ENCODE measurements around the gene STX4.

GRCh38 chr16:30985401-30986128 is 47.8 kb upstream of the STX4 start:
- TF ChIP-seq POLR2AphosphoS5 (IDR thresholded peaks at IDR 0.05; ENCODE audit: low read depth, low read length) (peak; percentile 3; the same call in 1 of the 2 replicates), SIN3A (IDR thresholded peaks at IDR 0.05; ENCODE audit: low read depth) (no peak), CEBPB (IDR thresholded peaks at IDR 0.05; ENCODE audit: low read depth) (no peak), EZH2phosphoT487 (IDR thresholded peaks at IDR 0.05; ENCODE audit: borderline replicate concordance) (no peak), FOSL1 (IDR thresholded peaks at IDR 0.05; ENCODE audit: low read depth) (no peak), MAX (IDR thresholded peaks at IDR 0.05) (peak; percentile 56), EZH2 (IDR thresholded peaks at IDR 0.05) (no peak)
- TF ChIP-seq, protein P1, sequence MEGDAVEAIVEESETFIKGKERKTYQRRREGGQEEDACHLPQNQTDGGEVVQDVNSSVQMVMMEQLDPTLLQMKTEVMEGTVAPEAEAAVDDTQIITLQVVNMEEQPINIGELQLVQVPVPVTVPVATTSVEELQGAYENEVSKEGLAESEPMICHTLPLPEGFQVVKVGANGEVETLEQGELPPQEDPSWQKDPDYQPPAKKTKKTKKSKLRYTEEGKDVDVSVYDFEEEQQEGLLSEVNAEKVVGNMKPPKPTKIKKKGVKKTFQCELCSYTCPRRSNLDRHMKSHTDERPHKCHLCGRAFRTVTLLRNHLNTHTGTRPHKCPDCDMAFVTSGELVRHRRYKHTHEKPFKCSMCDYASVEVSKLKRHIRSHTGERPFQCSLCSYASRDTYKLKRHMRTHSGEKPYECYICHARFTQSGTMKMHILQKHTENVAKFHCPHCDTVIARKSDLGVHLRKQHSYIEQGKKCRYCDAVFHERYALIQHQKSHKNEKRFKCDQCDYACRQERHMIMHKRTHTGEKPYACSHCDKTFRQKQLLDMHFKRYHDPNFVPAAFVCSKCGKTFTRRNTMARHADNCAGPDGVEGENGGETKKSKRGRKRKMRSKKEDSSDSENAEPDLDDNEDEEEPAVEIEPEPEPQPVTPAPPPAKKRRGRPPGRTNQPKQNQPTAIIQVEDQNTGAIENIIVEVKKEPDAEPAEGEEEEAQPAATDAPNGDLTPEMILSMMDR (IDR thresholded peaks at IDR 0.05 in 2 of 3, conservative IDR thresholded peaks at IDR 0.05 in 1 of 3; ENCODE audit: borderline replicate concordance in 1 of 3, insufficient read depth in 1 of 3, low read depth in 2 of 3, low read length in 2 of 3), result peak; percentile 22 to 46 (median 40); a peak in 3 of 6 replicates
